GM18861 (cell line): Measurements from ENCODE around the gene MED26.
"Not testable (repeated sequence)": the region's sequence is repeated elsewhere in the genome, so short reads cannot be mapped to it uniquely, and the experiment has no call there.

Source experiments
- ATAC-seq: cut with Tn5 transposase; IDR thresholded peaks from one replicate; pipeline ENCODE4 v1.9.1; 2021; ENCODE audit not compliant: unreplicated experiment

The MED26 gene

GRCh38 chr19:16576690-16577530, 51.1 kb downstream of the MED26 start:
- ATAC-seq: no peak

GRCh38 chr19:16575861-16576689, 51.9 kb downstream of the MED26 start:
- no peak for ATAC-seq

GRCh38 chr19:16575282-16575681, 52.7 kb downstream of the MED26 start:
- no peak for ATAC-seq

- ATAC-seq: no peak
Observed at GRCh38 chr19:16573925-16574324, 54.1 kb downstream of the MED26 start.

- no peak for ATAC-seq
Observed at GRCh38 chr19:16573296-16573695, 54.7 kb downstream of the MED26 start.

GRCh38 chr19:16572332-16573211, 55.4 kb downstream of the MED26 start, which contains the start of gene SLC35E1:
Gene SLC35E1 (minus strand): TSS chr19:16572415. CDS start chr19:16572364, 51 bp downstream.
- ATAC-seq: peak; percentile 81

GRCh38 chr19:16571822-16572331, 56.1 kb downstream of the MED26 start:
- peak; percentile 26 for ATAC-seq

- ATAC-seq: no peak
Observed at GRCh38 chr19:16571283-16571682, 56.7 kb downstream of the MED26 start.

- no peak for ATAC-seq
Observed at GRCh38 chr19:16569609-16570320, 58.2 kb downstream of the MED26 start.

GRCh38 chr19:16566702-16567101, 61.3 kb downstream of the MED26 start:
- no peak for ATAC-seq

- ATAC-seq: no peak
Observed at GRCh38 chr19:16566161-16566560, 61.8 kb downstream of the MED26 start.

GRCh38 chr19:16564842-16565241, 63.2 kb downstream of the MED26 start:
- ATAC-seq: no peak

- ATAC-seq: no peak
Observed at GRCh38 chr19:16562608-16563025, 65.4 kb downstream of the MED26 start.

- ATAC-seq: no peak
Observed at GRCh38 chr19:16561382-16561781, 66.6 kb downstream of the MED26 start.

- ATAC-seq: no peak
Observed at GRCh38 chr19:16559780-16560276, 68.2 kb downstream of the MED26 start.

GRCh38 chr19:16554776-16555175, 73.2 kb downstream of the MED26 start:
- ATAC-seq: no peak

GRCh38 chr19:16551902-16552301, 76.1 kb downstream of the MED26 start:
- not testable (repeated sequence) for ATAC-seq

GRCh38 chr19:16548956-16549355, 79.0 kb downstream of the MED26 start:
- ATAC-seq: no peak

GRCh38 chr19:16544473-16545231, 83.4 kb downstream of the MED26 start:
- ATAC-seq: no peak
